ENCODE measurements around the gene SLC1A2.

Gene SLC1A2

DNA sequence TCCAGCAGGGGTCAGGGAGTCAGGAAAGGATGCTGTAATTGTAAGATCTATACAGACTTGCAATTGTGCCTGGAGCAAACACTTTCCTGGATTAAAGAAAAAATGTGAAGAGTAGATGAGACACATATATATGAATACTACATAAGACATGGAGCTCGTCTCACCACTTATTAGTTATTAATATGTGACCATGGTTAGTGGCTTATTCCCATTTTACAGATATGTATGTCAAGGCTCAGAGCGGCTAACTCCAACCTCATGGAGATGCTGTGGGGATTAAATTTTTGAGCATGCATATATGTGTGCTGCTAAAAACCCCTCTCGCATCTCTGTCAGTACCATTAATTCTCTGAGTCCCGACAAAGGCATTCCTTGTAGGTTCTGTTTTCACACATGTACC, 125.7 kb downstream of the SLC1A2 start:
- no peak for DNase-seq

- no peak for DNase-seq
Measured at GRCh38 chr11:35293035-35293434, 126.3 kb downstream of the SLC1A2 start.

- DNase-seq, result no peak
Measured at GRCh38 chr11:35292279-35292678, 127.1 kb downstream of the SLC1A2 start.

DNA sequence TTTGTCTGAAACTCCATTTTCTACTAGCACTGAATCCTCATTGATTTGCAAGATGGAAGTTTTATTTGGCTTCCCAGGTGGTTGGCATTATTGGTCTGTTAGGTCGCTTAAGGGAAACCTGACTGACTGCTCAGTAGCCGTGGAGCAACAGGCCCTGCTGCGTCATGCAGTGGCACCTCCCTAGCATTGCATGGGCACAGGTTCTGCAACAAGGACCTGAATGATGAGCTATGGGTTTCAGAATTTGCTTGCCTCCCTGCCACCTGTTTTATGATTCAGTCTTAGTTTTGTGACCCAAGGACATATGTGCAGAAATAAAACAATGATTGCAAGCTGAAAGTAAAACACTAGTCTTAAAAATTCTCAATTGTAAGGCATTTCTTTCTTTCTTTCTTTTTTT, 128.5 kb downstream of the SLC1A2 start:
- no peak for DNase-seq

GRCh38 chr11:35289821-35290220, 129.5 kb downstream of the SLC1A2 start:
- no peak for DNase-seq

GRCh38 chr11:35288817-35289541, 130.4 kb downstream of the SLC1A2 start:
- no peak for DNase-seq

DNA sequence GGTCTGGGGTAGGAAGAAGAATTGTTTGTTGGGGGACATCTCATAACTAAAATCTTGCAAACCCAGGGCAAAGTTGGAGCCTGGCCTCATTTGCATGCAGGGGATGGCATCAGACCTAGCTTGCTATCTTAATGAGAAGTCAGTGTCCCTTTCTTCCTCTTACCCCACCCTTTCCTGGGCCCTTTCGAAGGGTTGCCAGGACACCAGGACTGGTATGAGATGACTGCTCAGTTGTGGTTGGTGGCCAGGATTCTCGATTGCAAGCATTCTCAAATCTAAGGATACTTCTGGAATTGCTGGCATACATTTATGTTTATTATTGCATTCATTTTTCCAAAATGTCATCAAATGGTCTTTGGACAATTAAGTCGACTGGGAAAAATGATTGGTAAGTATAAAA, 131.0 kb downstream of the SLC1A2 start:
- no peak for DNase-seq

DNA sequence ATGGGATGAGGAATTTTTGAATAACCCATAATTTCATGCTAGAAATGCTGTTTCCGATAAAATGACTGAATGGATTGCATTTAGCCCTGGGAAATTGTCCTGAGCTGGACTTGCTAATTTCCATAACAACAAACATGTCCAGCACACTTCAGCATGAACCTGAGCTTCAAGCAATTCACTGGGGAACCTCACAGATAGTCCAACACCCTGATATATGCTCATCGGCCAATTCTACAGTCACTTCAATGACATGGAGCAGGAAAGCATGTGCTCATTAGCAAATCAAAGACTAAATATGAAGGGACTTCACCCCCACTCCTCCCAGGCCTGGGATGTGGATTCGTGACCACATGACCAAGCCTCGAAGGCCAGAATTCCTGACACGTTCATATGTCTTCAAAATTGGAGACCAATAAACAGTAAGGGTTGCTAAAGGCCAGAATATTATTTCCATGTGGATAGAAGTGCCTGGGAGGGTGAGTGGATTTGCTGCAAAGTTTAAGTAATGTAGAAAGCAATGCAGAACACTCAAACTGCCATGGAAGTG, 131.9 kb downstream of the SLC1A2 start:
- DNase-seq, result no peak

DNA sequence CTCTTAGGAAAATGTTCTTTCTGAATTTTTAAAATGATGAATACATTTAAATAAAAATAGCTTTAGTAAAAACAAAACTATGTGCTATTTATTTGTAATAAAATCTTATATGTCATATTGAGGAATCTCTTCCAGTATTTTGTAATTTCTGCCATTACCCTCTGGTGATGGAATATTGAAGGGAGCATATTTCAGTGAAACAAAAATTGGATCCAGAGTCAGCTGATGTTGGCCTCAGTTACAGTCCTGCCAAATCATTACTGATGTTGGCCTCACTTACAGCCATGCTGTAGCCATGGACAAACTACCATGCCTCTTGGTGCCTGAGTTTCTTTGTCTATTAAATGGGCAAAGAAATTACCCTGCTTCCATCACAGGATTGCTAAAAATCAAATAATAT, 133.2 kb downstream of the SLC1A2 start:
- DNase-seq, result no peak

GRCh38 chr11:35285471-35285870, 133.9 kb downstream of the SLC1A2 start:
- no peak for DNase-seq

DNA sequence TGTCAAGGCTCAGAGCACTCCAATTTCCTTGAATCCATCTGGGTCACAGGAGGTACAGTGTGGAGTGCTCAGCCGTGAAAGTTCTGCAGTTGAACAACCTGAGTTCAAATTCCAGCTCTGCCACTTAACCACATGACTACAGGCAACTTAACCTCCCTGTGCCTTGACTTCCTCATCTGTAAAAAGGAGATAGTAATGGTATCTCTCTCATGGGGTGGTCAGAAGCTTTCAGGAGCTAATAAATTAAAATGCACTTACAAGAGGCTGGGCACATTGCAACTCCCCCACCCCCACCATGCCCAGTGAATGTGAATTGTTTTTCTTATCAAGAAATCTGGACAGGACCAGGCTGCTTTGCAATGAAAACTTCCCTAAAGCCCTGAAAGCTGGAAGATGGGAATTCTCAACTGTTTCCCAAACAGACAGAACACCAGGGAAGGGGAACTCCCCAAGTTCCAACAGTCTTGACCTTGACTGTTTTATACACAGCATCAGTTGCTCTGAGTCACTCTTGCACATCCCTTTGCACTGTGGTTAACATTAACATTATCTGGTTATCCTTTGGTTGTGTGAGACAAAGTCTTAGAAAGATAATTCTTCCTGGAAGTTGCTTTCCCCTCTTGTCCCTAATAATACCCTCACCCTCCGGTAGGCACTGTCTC, 137.0 kb downstream of the SLC1A2 start:
- DNase-seq, result no peak

DNA sequence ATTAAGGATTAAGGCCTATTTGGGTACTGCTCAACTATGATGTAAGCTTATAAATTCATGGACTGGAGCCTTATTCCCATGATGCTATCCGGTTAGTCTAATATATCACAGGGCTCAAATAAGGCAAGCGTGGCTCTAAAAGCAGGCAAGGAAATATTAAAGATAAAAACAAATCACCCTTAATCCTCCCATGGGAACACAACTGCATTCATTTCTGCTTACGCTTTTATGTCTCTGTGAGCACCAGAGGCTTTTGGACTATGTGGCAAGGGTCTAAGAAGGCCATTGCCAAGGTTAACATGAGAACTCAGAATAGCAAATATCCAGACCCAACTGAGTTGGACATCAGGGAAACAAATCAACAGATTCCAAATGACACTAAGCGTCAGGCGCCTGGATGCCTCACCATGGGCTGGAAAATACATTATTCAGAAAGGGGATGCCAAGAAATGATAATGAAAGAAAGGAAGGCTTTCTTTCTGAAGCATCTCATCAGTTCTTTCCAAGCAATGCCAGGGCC, 138.1 kb downstream of the SLC1A2 start:
- DNase-seq, result no peak

GRCh38 chr11:35280727-35281126, 138.6 kb downstream of the SLC1A2 start:
- DNase-seq, result no peak

- DNase-seq, result no peak
Measured at GRCh38 chr11:35277827-35278226, 141.5 kb downstream of the SLC1A2 start.

GRCh38 chr11:35276396-35277145, 142.8 kb downstream of the SLC1A2 start:
- no peak for DNase-seq

DNA sequence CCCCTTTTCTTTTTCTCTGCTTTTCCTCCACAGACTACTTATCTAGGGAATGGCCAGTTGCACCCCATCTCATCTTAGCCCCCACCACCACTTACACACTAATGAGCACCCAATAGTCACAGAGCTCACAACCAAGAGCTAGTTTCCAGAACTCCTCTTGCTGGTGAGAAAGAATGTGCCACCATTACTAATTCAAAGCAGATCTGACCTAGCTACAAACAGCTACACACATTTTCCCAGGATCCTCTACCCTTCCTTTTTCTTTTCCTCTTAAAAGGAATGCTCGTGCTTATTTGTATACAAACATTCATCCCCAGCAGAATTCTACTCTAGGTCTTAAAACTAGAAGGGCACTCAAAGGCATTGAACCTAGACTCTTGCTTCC, 143.6 kb downstream of the SLC1A2 start:
- no peak for DNase-seq

DNA sequence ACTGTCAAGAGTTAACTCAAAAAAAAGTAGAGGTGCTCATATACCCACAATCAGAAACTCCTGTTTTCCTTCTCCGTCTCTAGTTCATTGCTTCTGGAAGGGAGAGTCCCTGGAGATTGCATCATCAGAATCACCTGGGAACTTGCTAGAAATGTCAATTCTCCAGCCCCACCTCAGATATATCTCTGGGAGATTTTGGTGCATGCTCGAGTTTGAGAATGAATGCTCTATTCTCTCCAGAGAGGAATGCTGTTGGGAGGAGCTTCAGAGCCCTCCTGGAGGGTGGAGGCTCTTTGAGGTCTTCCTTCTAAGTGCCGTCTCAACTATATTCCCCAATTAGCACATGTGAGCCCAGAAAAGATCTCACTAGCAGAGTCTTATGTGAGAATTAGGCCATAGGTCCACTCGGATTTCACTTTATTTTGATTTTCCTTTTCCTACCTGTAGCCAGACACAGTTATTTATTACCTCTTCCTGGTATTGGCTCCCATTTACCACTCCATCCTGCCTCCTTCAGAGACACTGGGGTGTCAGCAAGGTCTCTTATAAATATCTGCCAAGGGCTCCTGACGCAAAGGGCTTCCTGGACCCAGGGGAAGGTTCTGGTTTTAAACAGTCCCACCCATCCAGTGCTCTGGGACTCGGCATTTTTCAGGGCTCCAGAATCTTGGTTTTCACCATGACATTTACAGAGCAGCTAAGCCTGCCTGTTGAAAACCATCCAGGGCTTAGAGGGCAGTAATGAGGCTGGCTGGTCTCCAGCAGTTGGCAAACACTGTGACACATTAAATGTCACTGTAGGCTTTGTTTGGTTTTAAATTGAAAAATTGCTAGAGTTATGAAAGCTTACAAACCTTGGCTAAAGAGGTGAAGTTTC, 144.2 kb downstream of the SLC1A2 start:
- DNase-seq, result no peak

GRCh38 chr11:35272391-35272902, 146.9 kb downstream of the SLC1A2 start:
- DNase-seq, result peak; percentile 39

DNA sequence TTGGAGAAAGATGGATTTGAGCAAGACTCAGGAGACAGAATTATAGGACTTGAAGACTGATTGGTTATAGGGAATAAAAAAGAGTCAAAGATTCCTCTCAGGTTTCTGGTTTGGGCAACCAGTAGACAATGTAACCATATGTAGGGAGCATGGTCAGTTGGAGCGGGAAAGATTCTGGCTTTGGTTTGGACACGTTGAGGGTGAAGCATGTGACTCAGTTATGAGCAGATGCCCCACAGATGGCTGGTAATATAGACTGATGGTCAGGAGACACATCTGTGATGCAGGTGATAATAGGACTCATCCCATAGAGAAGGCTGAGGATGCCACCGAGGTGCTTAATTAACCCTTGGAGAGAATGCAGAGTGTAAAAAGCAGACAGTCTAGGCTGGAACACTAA, 148.3 kb downstream of the SLC1A2 start:
- no peak for DNase-seq

DNA sequence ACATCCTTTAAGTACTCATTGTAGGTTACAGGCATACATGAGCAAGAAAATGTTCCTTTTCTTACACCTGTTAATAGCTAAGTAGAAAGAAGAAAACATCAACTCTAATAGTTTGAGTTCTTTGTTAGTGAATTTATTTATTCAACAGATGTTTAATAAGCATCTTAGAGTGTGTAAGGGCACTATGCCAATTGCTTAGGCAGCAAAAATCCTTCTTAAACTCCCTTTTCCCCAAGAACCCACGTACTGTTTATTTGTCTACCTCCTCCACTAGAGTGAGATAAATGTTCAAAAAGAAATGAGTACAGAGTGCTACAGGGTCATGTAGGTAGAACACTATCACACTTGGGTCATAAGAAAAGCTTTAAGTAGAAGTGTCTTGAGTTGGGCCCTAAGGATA, 149.0 kb downstream of the SLC1A2 start:
- no peak for DNase-seq

DNA sequence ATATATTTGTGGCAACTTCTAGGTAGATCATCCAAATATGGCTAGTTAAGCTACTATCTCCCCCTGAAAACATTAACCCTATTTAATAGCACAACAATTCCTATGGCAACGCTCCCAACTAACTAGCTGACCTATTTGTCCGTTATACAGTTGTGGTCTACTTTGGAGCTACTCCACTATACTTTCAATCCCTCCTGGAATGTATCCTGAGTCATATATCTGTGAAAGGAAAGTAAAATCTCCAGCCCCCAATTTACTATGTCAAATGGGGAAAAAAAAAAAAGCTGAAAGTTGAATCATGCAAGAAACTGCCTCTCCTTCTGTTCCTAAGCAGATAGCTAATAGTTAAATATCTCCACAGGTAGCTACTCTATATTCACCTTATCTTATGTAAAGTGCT, 151.9 kb downstream of the SLC1A2 start:
- DNase-seq, result no peak

GRCh38 chr11:35265755-35266454, 153.5 kb downstream of the SLC1A2 start:
- DNase-seq, result no peak

Measured in activated CD4-positive, CD25-positive, alpha-beta regulatory T cell treated with anti-CD3 and anti-CD28 coated beads, Interleukin-2, amount 50 U/mL, for 72 hours (primary cell).